ENCODE measurements around the gene FAM90A26. TPM values are rescaled to one million over a fixed set of nuclear protein-coding genes. Genes with fewer than 3 reads are reported as not detected.

The FAM90A26 gene
- not detected in 2 replicates for total RNA-seq

GRCh38 chr4:9169791-9170459 is at the start of gene FAM90A26:
Gene FAM90A26 (plus strand): TSS chr4:9170409. CDS start chr4:9173173, 2,764 bp downstream.

GRCh38 chr4:9210357-9210756 is 40.1 kb downstream of the FAM90A26 start, which contains the start of gene USP17L10:
Gene USP17L10 (plus strand): TSS chr4:9210657. CDS start chr4:9210657, 0 bp downstream.

GRCh38 chr4:9215105-9215504 is 44.9 kb downstream of the FAM90A26 start, which contains the start of gene USP17L11:
Gene USP17L11 (plus strand): TSS chr4:9215405. CDS start chr4:9215405, 0 bp downstream.

GRCh38 chr4:9219852-9220251 is 49.6 kb downstream of the FAM90A26 start, which contains the start of gene USP17L12:
Gene USP17L12 (plus strand): TSS chr4:9220152. CDS start chr4:9220152, 0 bp downstream.

GRCh38 chr4:9224596-9224995 is 54.4 kb downstream of the FAM90A26 start, which contains the start of gene USP17L13:
Gene USP17L13 (plus strand): TSS chr4:9224896. CDS start chr4:9224896, 0 bp downstream.

Other genes with a start within 250 kb of the FAM90A26 start
- gene USP17L10, start 40.2 kb downstream of the FAM90A26 start, total RNA-seq = not detected in 2 replicates
- not detected in 2 replicates for gene USP17L11, start 45.0 kb downstream of the FAM90A26 start, total RNA-seq
- gene USP17L12, start 49.7 kb downstream of the FAM90A26 start, total RNA-seq = not detected in 2 replicates
- gene USP17L13, start 54.5 kb downstream of the FAM90A26 start, total RNA-seq = not detected in 2 replicates
- not detected in 2 replicates for gene USP17L15, start 64.0 kb downstream of the FAM90A26 start, total RNA-seq
- gene USP17L17, start 73.5 kb downstream of the FAM90A26 start, total RNA-seq = not detected in 2 replicates
- gene USP17L18, start 78.2 kb downstream of the FAM90A26 start, total RNA-seq = not detected in 2 replicates
- gene USP17L19, start 83.0 kb downstream of the FAM90A26 start, total RNA-seq = not detected in 2 replicates
- gene USP17L20, start 87.7 kb downstream of the FAM90A26 start, total RNA-seq = not detected in 2 replicates
- gene USP17L21, start 92.5 kb downstream of the FAM90A26 start, total RNA-seq = not detected in 2 replicates
- not detected in 2 replicates for gene USP17L22, start 97.2 kb downstream of the FAM90A26 start, total RNA-seq
- not detected in 2 replicates for gene USP17L24, start 154.8 kb downstream of the FAM90A26 start, total RNA-seq
- gene USP17L25, start 159.5 kb downstream of the FAM90A26 start, total RNA-seq = not detected in 2 replicates
- not detected in 2 replicates for gene USP17L26, start 164.2 kb downstream of the FAM90A26 start, total RNA-seq
- not detected in 2 replicates for gene USP17L5, start 169.0 kb downstream of the FAM90A26 start, total RNA-seq
- not detected in 2 replicates for gene USP17L27, start 173.7 kb downstream of the FAM90A26 start, total RNA-seq
- not detected in 2 replicates for gene USP17L28, start 178.5 kb downstream of the FAM90A26 start, total RNA-seq
- not detected in 2 replicates for gene USP17L29, start 183.2 kb downstream of the FAM90A26 start, total RNA-seq
- not detected in 2 replicates for gene USP17L30, start 192.7 kb downstream of the FAM90A26 start, total RNA-seq